ENCODE results near the gene ARHGAP26.

Gene ARHGAP26

GRCh38 chr5:143064676-143065075 lies 294.5 kb downstream of the ARHGAP26 start:
- in situ Hi-C loops (cut with MboI; ENCODE audit: low sequenced_read_pairs) = no loop called here
- H3K9me3 ChIP-seq = no peaks in the 10 kb centered on the region
- no peak overlapping the region for H3K4me3 ChIP-seq
- H3K27me3 ChIP-seq (ENCODE audit: low read depth) = no peaks in the 10 kb centered on the region
- H3K4me1 ChIP-seq = no peaks in the 10 kb centered on the region
- no peaks in the 10 kb centered on the region for H3K36me3 ChIP-seq (replicated peaks)
- no peak for DNase-seq (ENCODE audit: low spot score in 2 of 2)

- in situ Hi-C loops (cut with MboI; ENCODE audit: low sequenced_read_pairs) = no loop called here
- no peaks in the 10 kb centered on the region for H3K9me3 ChIP-seq
- no peaks in the 10 kb centered on the region for H3K27me3 ChIP-seq (ENCODE audit: low read depth)
- H3K36me3 ChIP-seq (replicated peaks) = no peaks in the 10 kb centered on the region
- no peak overlapping the region for H3K4me3 ChIP-seq
- no peaks in the 10 kb centered on the region for H3K4me1 ChIP-seq
- DNase-seq (ENCODE audit: low spot score in 2 of 2) = no peak
Measured at GRCh38 chr5:143065185-143065965, 295.2 kb downstream of the ARHGAP26 start.

- in situ Hi-C loops (cut with MboI; ENCODE audit: low sequenced_read_pairs) = no loop called here
- Histone ChIP-seq H3K9me3 (no peaks in the 10 kb centered on the region), H3K4me3 (no peak overlapping the region), H3K4me1 (no peaks in the 10 kb centered on the region), H3K36me3 (replicated peaks) (no peaks in the 10 kb centered on the region), H3K27me3 (ENCODE audit: low read depth) (no peaks in the 10 kb centered on the region)
- no peak for DNase-seq (ENCODE audit: low spot score in 2 of 2)
Measured at GRCh38 chr5:143065996-143066522, 295.9 kb downstream of the ARHGAP26 start.

- no peak for DNase-seq (ENCODE audit: low spot score in 2 of 2)
- no peaks in the 10 kb centered on the region for H3K36me3 ChIP-seq (replicated peaks)
- H3K4me3 ChIP-seq = no peak overlapping the region
- no peaks in the 10 kb centered on the region for H3K27me3 ChIP-seq (ENCODE audit: low read depth)
- in situ Hi-C loops (cut with MboI; ENCODE audit: low sequenced_read_pairs) = no loop called here
- H3K9me3 ChIP-seq = no peaks in the 10 kb centered on the region
- no peaks in the 10 kb centered on the region for H3K4me1 ChIP-seq
Measured at GRCh38 chr5:143066556-143067281, 296.5 kb downstream of the ARHGAP26 start.

- no peak for DNase-seq (ENCODE audit: low spot score in 2 of 2)
- H3K4me3 ChIP-seq = no peak overlapping the region
- in situ Hi-C loops (cut with MboI; ENCODE audit: low sequenced_read_pairs) = no loop called here
Measured at GRCh38 chr5:143068712-143069111, 298.5 kb downstream of the ARHGAP26 start.

GRCh38 chr5:143071927-143072326 lies 301.8 kb downstream of the ARHGAP26 start:
- no peak for DNase-seq (ENCODE audit: low spot score in 2 of 2)
- Histone ChIP-seq H3K27me3 (ENCODE audit: low read depth) (no peaks in the 10 kb centered on the region), H3K9me3 (no peaks in the 10 kb centered on the region), H3K36me3 (replicated peaks) (no peaks in the 10 kb centered on the region), H3K4me1 (no peaks in the 10 kb centered on the region), H3K4me3 (no peak overlapping the region)
- in situ Hi-C loops (cut with MboI; ENCODE audit: low sequenced_read_pairs) = no loop called here

More at GRCh38 chr5:143068712-143069111, 298.5 kb downstream of the ARHGAP26 start:
- Histone ChIP-seq H3K27me3 (ENCODE audit: low read depth) (no peaks in the 10 kb centered on the region), H3K9me3 (no peaks in the 10 kb centered on the region), H3K36me3 (replicated peaks) (no peaks in the 10 kb centered on the region), H3K4me1 (no peaks in the 10 kb centered on the region)

- no peaks in the 10 kb centered on the region for H3K4me1 ChIP-seq
- no peak overlapping the region for H3K4me3 ChIP-seq
- DNase-seq (ENCODE audit: low spot score in 2 of 2) = no peak
- no peaks in the 10 kb centered on the region for H3K27me3 ChIP-seq (ENCODE audit: low read depth)
- H3K36me3 ChIP-seq (replicated peaks) = no peaks in the 10 kb centered on the region
- in situ Hi-C loops (cut with MboI; ENCODE audit: low sequenced_read_pairs) = no loop called here
- H3K9me3 ChIP-seq = no peaks in the 10 kb centered on the region
Measured at GRCh38 chr5:143072734-143073133, 302.6 kb downstream of the ARHGAP26 start.

- no peak overlapping the region for H3K4me3 ChIP-seq
- no peaks in the 10 kb centered on the region for H3K27me3 ChIP-seq (ENCODE audit: low read depth)
- H3K36me3 ChIP-seq (replicated peaks) = no peaks in the 10 kb centered on the region
- no peaks in the 10 kb centered on the region for H3K9me3 ChIP-seq
- no peak for DNase-seq (ENCODE audit: low spot score in 2 of 2)
- in situ Hi-C loops (cut with MboI; ENCODE audit: low sequenced_read_pairs) = no loop called here
- H3K4me1 ChIP-seq = no peaks in the 10 kb centered on the region
Measured at GRCh38 chr5:143073766-143074165, 303.6 kb downstream of the ARHGAP26 start.

GRCh38 chr5:143074414-143074996 lies 304.3 kb downstream of the ARHGAP26 start:
- in situ Hi-C loops (cut with MboI; ENCODE audit: low sequenced_read_pairs) = no loop called here
- Histone ChIP-seq H3K4me1 (no peaks in the 10 kb centered on the region), H3K36me3 (replicated peaks) (no peaks in the 10 kb centered on the region), H3K9me3 (no peaks in the 10 kb centered on the region), H3K4me3 (no peak overlapping the region), H3K27me3 (ENCODE audit: low read depth) (no peaks in the 10 kb centered on the region)
- no peak for DNase-seq (ENCODE audit: low spot score in 2 of 2)

- in situ Hi-C loops (cut with MboI; ENCODE audit: low sequenced_read_pairs) = no loop called here
- Histone ChIP-seq H3K27me3 (ENCODE audit: low read depth) (no peaks in the 10 kb centered on the region), H3K4me3 (no peak overlapping the region), H3K4me1 (no peaks in the 10 kb centered on the region), H3K9me3 (no peaks in the 10 kb centered on the region), H3K36me3 (replicated peaks) (no peaks in the 10 kb centered on the region)
- no peak for DNase-seq (ENCODE audit: low spot score in 2 of 2)
Measured at GRCh38 chr5:143076377-143076776, 306.2 kb downstream of the ARHGAP26 start.

- H3K4me3 ChIP-seq = no peak overlapping the region
- H3K27me3 ChIP-seq (ENCODE audit: low read depth) = no peaks in the 10 kb centered on the region
- DNase-seq (ENCODE audit: low spot score in 2 of 2) = no peak
- no peaks in the 10 kb centered on the region for H3K4me1 ChIP-seq
- no peaks in the 10 kb centered on the region for H3K36me3 ChIP-seq (replicated peaks)
- in situ Hi-C loops (cut with MboI; ENCODE audit: low sequenced_read_pairs) = no loop called here
- no peaks in the 10 kb centered on the region for H3K9me3 ChIP-seq
Measured at GRCh38 chr5:143077453-143078103, 307.4 kb downstream of the ARHGAP26 start.

- in situ Hi-C loops (cut with MboI; ENCODE audit: low sequenced_read_pairs) = no loop called here
- H3K36me3 ChIP-seq (replicated peaks) = no peaks in the 10 kb centered on the region
- H3K9me3 ChIP-seq = no peaks in the 10 kb centered on the region
- H3K4me1 ChIP-seq = no peaks in the 10 kb centered on the region
- no peaks in the 10 kb centered on the region for H3K27me3 ChIP-seq (ENCODE audit: low read depth)
- H3K4me3 ChIP-seq = no peak overlapping the region
- DNase-seq (ENCODE audit: low spot score in 2 of 2) = no peak
Measured at GRCh38 chr5:143078313-143078712, 308.1 kb downstream of the ARHGAP26 start.

- in situ Hi-C loops (cut with MboI; ENCODE audit: low sequenced_read_pairs) = no loop called here
- Histone ChIP-seq H3K9me3 (no peaks in the 10 kb centered on the region), H3K4me3 (no peak overlapping the region), H3K4me1 (no peaks in the 10 kb centered on the region), H3K36me3 (replicated peaks) (no peaks in the 10 kb centered on the region), H3K27me3 (ENCODE audit: low read depth) (no peaks in the 10 kb centered on the region)
- DNase-seq (ENCODE audit: low spot score in 2 of 2) = no peak
Measured at GRCh38 chr5:143078971-143079370, 308.8 kb downstream of the ARHGAP26 start.
